GM12865 (cell line): ENCODE data around the gene MYCBPAP.
"Not testable (repeated sequence)": the region's sequence is repeated elsewhere in the genome, so short reads cannot be mapped to it uniquely, and the experiment has no call there.

Experiments used
- DNase-seq: peaks from one replicate; pipeline ENCODE4 v3.0.0; 2010; ENCODE audit warnings: low read depth
- H3K4me3 ChIP-seq: 2 replicates; pipeline ENCODE4 v1.5.1; 2011; ENCODE audit warnings: mild to moderate bottlenecking, low read depth, low read length, control low read depth
- CTCF ChIP-seq: IDR thresholded peaks from 2 replicates; pipeline ENCODE4 v1.5.1; 2011; ENCODE audit warnings: low read length, control low read depth, low read depth, inconsistent platforms; ENCODE audit not compliant: insufficient read depth; ENCODE audit errors: missing control alignments

MYCBPAP gene

GRCh38 chr17:50473901-50474300, 34.3 kb upstream of the MYCBPAP start:
- DNase-seq: no peak

GRCh38 chr17:50474523-50474922, 33.7 kb upstream of the MYCBPAP start:
- DNase-seq: no peak
- no peak for TF ChIP-seq CTCF
- H3K4me3 ChIP-seq: no peak overlapping the region

More at GRCh38 chr17:50473901-50474300, 34.3 kb upstream of the MYCBPAP start:
- TF ChIP-seq CTCF: no peak
- H3K4me3 ChIP-seq: no peak overlapping the region

GRCh38 chr17:50475362-50475761, 32.9 kb upstream of the MYCBPAP start:
- H3K4me3 ChIP-seq: no peak overlapping the region
- no peak for DNase-seq
- TF ChIP-seq CTCF: no peak

GRCh38 chr17:50475775-50476544, 32.3 kb upstream of the MYCBPAP start:
- H3K4me3 ChIP-seq, DNase-seq: not testable (repeated sequence)

GRCh38 chr17:50476545-50477315, 31.5 kb upstream of the MYCBPAP start:
- no peak for DNase-seq
- H3K4me3 ChIP-seq: no peak overlapping the region
- TF ChIP-seq CTCF: no peak

- H3K4me3 ChIP-seq: peak overlapping the region; percentile 99
- DNase-seq: no peak
- TF ChIP-seq CTCF: no peak
Observed at GRCh38 chr17:50477976-50478375, 30.3 kb upstream of the MYCBPAP start.
